Mammary epithelial cell (primary cell): ENCODE measurements around the gene CDKN2A.

Source experiments
- EZH2 ChIP-seq: IDR thresholded peaks from 2 replicates; pipeline ENCODE4 v1.6.1; 2012; ENCODE audit warnings: low read length, inconsistent platforms, borderline replicate concordance
- TF ChIP-seq, protein P1 (sequence below), 2 donors: IDR thresholded peaks in 1 of 2; conservative IDR thresholded peaks in 1 of 2; 2 replicates each; pipeline ENCODE4 v1.5.1; 2011 to 2012; ENCODE audit warnings: inconsistent platforms in 2 of 2, low read length in 2 of 2, mild to moderate bottlenecking in 2 of 2, control low read depth in 1 of 2, low read depth in 1 of 2; ENCODE audit not compliant: insufficient read depth in 1 of 2; ENCODE audit errors: extremely low read depth in 1 of 2

DNA sequence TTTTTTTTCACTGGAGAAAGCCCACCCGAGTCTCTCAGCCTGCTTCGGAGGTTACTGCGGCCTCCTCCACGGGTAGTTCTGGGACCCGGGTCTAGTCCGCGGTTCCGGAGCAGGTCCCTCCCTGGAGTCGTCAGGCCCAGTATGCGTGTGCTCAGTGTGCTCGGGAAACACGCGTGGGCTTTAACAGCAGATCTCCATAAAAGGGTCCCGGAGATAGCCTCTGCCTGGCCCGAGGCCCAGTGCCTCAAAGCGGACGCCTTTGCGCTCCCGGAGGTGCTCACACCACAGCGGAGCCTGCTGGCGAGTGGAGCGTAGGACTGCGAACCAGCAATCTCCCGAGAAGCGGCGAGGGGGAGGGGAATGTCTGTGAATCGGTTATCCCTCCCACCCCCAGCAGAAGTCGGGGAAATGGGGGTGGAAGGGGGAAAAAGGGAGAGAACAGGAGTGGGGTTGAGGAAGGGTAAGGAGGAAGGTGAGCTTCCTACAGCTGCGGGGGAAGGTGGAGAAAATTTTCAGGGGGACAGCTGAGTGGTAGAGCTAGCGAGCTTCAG is 28.7 kb downstream of the CDKN2A start:
- TF ChIP-seq, protein P1, sequence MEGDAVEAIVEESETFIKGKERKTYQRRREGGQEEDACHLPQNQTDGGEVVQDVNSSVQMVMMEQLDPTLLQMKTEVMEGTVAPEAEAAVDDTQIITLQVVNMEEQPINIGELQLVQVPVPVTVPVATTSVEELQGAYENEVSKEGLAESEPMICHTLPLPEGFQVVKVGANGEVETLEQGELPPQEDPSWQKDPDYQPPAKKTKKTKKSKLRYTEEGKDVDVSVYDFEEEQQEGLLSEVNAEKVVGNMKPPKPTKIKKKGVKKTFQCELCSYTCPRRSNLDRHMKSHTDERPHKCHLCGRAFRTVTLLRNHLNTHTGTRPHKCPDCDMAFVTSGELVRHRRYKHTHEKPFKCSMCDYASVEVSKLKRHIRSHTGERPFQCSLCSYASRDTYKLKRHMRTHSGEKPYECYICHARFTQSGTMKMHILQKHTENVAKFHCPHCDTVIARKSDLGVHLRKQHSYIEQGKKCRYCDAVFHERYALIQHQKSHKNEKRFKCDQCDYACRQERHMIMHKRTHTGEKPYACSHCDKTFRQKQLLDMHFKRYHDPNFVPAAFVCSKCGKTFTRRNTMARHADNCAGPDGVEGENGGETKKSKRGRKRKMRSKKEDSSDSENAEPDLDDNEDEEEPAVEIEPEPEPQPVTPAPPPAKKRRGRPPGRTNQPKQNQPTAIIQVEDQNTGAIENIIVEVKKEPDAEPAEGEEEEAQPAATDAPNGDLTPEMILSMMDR (conservative IDR thresholded peaks at IDR 0.05 in 1 of 2, IDR thresholded peaks at IDR 0.05 in 1 of 2; ENCODE audit: extremely low read depth in 1 of 2, insufficient read depth in 1 of 2, low read depth in 1 of 2, low read length in 2 of 2), result peak in 1 of 2 donors; percentile 26
- TF ChIP-seq EZH2, result no peak
